SJSA1 (cell line): Measurements from ENCODE around the gene OR4D6. TPM values are rescaled to one million over a fixed set of nuclear protein-coding genes. Genes with fewer than 3 reads are reported as not detected.
"Not testable (repeated sequence)": the region's sequence is repeated elsewhere in the genome, so short reads cannot be mapped to it uniquely, and the experiment has no call there.

Experiments
- DNase-seq, 2 experiments: peaks; one replicate each; pipeline ENCODE4 v3.0.0-alpha.2; 2015 to 2020; ENCODE audit warnings: low spot score in 2 of 2, low read depth in 1 of 2
- H3K27ac ChIP-seq: fragments of 250-450 bp; sonication (Bioruptor Pico); 2 replicates; pipeline ENCODE4 v1.5.1; 2020; ENCODE audit warnings: mild to moderate bottlenecking, moderate library complexity
- H3K27me3 ChIP-seq: fragments of 250-450 bp; sonication (Bioruptor Pico); replicated peaks from 2 replicates; pipeline ENCODE4 v1.5.1; 2020; ENCODE audit warnings: mild to moderate bottlenecking, moderate library complexity
- H3K36me3 ChIP-seq: fragments of 250-450 bp; sonication (Bioruptor Pico); 2 replicates; pipeline ENCODE4 v1.5.1; 2020; ENCODE audit warnings: mild to moderate bottlenecking
- H3K4me1 ChIP-seq: fragments of 250-450 bp; sonication (Bioruptor Pico); replicated peaks from 2 replicates; pipeline ENCODE4 v1.6.1; 2021; ENCODE audit warnings: mild to moderate bottlenecking
- H3K4me3 ChIP-seq: fragments of 250-450 bp; sonication (Bioruptor Pico); 2 replicates; pipeline ENCODE4 v1.5.1; 2020; ENCODE audit warnings: mild to moderate bottlenecking
- H3K9me3 ChIP-seq: fragments of 250-450 bp; sonication (Bioruptor Pico); replicated peaks from 2 replicates; pipeline ENCODE4 v1.5.1; 2020; ENCODE audit warnings: mild to moderate bottlenecking
- total RNA-seq: library from RNA; depleted of rRNA; stranded (reverse); fragments of >200 nt; shearing (Covaris generic); gene quantifications from 2 replicates; pipeline ENCODE4 v1.2.3, GENCODE V29; 2014; rRNA removed

The OR4D6 gene
- total RNA-seq: not detected in 2 replicates

DNA sequence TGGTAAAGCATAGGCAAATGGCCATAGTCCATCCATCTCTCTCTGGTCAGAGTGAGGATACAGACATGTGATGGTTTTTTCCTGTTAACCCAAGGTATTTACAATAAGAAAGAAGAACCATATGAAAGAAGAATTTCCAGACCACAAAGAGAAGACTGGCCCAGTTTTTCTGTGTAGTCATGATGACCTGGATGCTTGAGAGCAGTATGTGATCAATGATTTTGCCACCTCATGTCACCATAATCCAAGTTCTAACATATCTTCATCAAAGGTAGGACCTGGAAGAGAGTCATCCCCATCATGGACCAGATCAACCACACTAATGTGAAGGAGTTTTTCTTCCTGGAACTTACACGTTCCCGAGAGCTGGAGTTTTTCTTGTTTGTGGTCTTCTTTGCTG is at the start of gene OR4D6:
Gene OR4D6, plus strand, starts transcription at position 301 of the 400 bp plus-strand sequence. Its CDS starts 0 bp downstream, at position 301.
- Histone ChIP-seq H3K4me3 (no peak within 1 kb of the TSS), H3K36me3 (no peaks in the 10 kb centered on the region), H3K27me3 (no peaks in the 10 kb centered on the region), H3K9me3 (no peaks in the 10 kb centered on the region; the same call in 1 of the 2 replicates), H3K27ac (no peak within 1 kb of the TSS), H3K4me1 (no peaks in the 10 kb centered on the region)
- DNase-seq: no peak

DNA sequence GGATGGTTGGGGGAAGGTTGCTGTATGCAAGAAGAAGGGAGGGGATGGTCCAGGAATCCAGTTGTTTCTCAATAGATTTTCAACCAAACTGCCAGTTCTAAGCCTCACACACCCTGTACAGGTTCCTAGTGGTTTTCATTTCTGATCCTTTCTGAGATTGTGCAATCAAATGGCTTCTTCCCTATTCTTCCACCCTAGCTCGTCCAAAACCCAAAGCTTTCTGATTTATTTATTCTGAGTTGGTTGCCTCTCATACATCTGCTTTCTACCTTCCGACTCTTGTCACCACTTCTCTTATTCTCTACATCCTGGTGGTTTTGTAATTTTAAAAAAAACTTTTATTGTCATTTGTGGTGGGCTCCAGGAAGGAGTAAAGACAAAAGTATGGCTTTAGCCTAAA is 43.1 kb upstream of the OR4D6 start:
- Histone ChIP-seq H3K4me3 (no peak overlapping the region), H3K9me3 (peaks cover 11% of the 10 kb centered on the region), H3K27me3 (0 out of 2 replicates have a peak, but pooled peaks cover 6% of the 10 kb centered on the region), H3K27ac (no peak overlapping the region), H3K4me1 (no peaks in the 10 kb centered on the region), H3K36me3 (no peaks in the 10 kb centered on the region)
- no peak for DNase-seq

DNA sequence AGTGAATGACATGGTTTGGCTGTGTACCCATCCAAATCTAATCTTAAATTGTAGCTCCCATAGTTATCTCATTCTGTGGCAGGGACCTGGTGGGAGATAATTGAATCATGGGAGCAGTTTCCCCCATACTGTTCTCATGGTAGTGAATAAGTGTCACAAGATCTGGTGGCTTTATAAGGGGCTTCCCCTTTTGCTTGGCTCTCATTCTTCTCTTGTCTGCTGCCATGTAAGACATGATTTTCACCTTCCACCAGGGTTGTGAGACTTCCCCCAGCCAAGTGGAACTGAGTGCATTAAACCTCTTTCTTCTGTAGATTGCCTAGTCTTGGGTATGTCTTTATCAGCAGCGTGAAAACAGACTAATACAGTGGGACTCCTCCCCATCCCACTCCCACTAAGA is 41.6 kb upstream of the OR4D6 start:
- Histone ChIP-seq H3K9me3 (peaks cover 4% of the 10 kb centered on the region; the same call in 1 of the 2 replicates), H3K36me3 (no peaks in the 10 kb centered on the region), H3K27ac (no peak overlapping the region), H3K4me1 (no peaks in the 10 kb centered on the region), H3K27me3 (0 out of 2 replicates have a peak, but pooled peaks cover 6% of the 10 kb centered on the region), H3K4me3 (no peak overlapping the region)
- DNase-seq: no peak

DNA sequence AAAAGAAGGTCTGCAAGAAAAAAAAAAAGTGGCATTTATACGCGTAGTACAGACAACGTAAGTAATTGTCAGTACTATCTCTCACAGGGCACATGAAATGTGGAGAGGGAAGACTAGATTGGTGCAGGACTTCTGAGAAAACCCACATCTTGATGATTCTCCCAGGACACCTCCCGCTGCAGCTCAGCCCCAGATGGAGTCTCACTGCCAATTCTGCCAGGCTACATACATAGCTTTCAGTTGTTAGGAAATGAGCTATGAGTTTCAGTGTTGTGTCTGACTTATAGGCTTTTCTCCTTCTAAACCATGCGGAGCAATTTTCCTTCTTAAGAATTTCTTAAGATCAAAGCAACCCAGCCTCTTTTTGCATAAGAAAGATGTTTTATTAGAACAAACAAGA is 40.1 kb upstream of the OR4D6 start:
- Histone ChIP-seq H3K4me3 (no peak overlapping the region), H3K36me3 (no peaks in the 10 kb centered on the region), H3K27ac (no peak overlapping the region), H3K4me1 (no peaks in the 10 kb centered on the region), H3K9me3 (no peaks in the 10 kb centered on the region), H3K27me3 (0 out of 2 replicates have a peak, but pooled peaks cover 6% of the 10 kb centered on the region)
- no peak for DNase-seq

DNA sequence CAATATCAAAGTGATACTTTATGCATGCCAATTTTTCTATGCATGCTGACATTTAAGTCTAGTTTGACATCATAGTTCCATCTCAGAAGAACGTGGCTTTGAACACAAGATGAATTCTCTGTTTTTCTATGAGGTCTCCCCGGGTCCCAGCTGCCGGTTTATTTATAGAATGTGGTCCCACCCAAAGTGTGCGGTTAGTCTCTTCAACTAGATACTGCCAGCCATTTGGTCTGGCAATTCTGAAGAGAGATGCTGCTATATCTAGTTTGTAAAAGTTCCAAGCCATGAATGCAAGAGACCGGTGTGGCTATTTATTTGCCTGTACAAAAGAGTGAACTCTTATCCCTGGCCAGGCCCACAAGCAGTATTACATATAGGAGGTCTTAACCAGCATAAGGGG is 39.7 kb upstream of the OR4D6 start:
- 0 out of 2 replicates have a peak, but pooled peaks cover 6% of the 10 kb centered on the region for H3K27me3 ChIP-seq
- H3K4me1 ChIP-seq: no peaks in the 10 kb centered on the region
- H3K4me3 ChIP-seq: no peak overlapping the region
- H3K27ac ChIP-seq: no peak overlapping the region
- no peaks in the 10 kb centered on the region for H3K36me3 ChIP-seq
- no peaks in the 10 kb centered on the region for H3K9me3 ChIP-seq
- DNase-seq: no peak

DNA sequence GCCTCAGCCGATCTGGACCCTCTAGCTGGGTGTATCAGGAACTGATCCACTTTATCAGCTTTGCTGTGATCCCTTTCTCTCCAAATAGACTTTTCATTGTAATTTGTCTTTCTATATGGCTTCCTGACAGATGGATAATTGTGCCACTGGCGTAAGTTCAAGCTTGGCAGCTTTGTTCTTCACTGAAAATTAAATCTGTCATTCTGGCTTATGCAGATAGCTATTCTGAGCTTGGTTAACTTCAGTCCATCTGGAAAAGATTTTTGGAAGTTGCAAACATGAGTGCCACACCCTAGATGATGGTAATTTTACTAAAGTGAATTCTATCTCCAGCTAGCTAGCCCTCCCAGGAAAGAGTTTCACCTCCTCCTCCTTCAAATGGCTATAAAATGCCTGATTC is 38.6 kb upstream of the OR4D6 start:
- H3K9me3 ChIP-seq: no peaks in the 10 kb centered on the region
- no peak overlapping the region for H3K4me3 ChIP-seq
- no peak overlapping the region for H3K27ac ChIP-seq
- no peaks in the 10 kb centered on the region for H3K36me3 ChIP-seq
- 0 out of 2 replicates have a peak, but pooled peaks cover 6% of the 10 kb centered on the region for H3K27me3 ChIP-seq
- no peak for DNase-seq
- no peaks in the 10 kb centered on the region for H3K4me1 ChIP-seq

DNA sequence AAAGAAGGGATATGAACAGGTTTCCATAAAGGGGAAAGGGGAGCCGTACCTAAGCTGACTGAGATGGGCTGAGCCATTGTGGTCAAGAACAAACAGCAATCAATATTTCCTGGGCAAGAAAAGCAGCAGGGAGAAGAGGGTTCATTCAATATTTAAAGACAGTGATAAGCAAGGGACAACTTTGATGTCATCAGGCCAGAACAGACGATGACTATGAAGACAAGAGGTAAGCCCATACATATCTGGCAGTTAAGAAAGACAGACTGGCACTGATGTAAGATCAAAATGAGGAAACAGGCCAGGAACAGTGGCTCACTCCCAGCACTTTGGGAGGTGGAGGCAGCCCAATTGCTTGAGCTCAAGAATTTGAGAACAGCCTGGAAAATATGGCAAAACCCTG is 32.9 kb upstream of the OR4D6 start:
- H3K9me3 ChIP-seq: no peaks in the 10 kb centered on the region
- H3K27ac ChIP-seq: no peak overlapping the region
- peaks cover 3% of the 10 kb centered on the region; the same call in 1 of the 2 replicates for H3K27me3 ChIP-seq
- DNase-seq: no peak
- no peaks in the 10 kb centered on the region for H3K36me3 ChIP-seq
- no peaks in the 10 kb centered on the region for H3K4me1 ChIP-seq
- no peak overlapping the region for H3K4me3 ChIP-seq

DNA sequence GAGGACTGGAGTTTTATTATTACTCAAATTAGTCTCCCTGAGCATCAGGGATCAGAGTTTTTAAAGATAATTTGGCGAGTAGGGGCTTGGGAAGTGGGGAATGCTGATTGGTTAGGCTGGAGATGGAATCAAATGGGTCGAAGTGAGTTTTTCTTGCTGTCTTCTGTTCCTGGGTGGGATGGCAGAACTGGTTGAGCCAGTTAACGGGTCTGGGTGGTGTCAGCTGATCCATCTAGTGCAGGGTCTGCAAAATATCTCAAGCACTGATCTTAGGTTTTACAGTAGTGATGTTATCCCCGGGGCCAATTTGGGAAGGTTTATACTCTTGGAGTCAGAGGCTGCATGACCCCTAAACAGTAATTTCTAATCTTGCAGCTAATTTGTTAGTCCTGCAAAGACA is 31.6 kb upstream of the OR4D6 start:
- Histone ChIP-seq H3K9me3 (no peaks in the 10 kb centered on the region), H3K27ac (no peak overlapping the region), H3K36me3 (no peaks in the 10 kb centered on the region), H3K4me3 (no peak overlapping the region), H3K27me3 (peaks cover 3% of the 10 kb centered on the region), H3K4me1 (no peaks in the 10 kb centered on the region)
- no peak for DNase-seq

DNA sequence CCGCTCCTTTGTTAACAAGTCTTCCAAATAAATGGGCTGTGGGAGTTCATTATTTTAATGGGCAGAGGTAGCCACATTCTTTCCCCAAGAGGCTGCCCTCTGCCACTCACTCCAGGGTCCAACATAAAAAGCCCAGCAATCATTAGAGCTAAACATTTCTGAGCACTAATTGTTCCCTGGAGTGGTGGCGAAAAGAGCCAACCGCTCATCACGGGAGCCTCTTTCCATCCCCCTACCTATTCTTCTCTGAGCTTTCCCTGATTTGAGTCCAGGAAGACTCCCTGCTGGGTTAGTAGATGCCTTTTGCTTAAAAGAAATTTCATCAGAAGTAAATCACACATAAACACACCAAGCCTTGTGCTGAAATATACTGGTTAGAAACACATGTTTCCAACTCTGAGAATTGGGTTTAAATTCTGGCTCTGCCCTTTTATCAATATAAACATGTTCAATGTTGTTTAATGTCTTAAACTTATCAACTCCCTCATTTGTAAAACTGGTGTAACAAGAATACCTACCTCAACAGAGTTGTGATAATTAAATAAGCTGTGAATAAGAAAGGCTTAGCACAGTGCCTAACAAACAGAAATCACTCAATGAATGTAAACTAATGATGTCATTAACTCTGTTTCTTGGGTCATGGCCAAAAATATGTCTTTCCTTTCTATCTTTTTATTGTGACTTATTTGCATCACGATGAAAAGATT is 30.2 kb upstream of the OR4D6 start, which contains the start of gene OR5A2:
Gene OR5A2, minus strand, starts transcription at position 53 of the 707 bp plus-strand sequence. CDS start 3,460 bp downstream, outside the sequence.
- Histone ChIP-seq H3K27ac (no peak within 1 kb of the TSS), H3K9me3 (no peaks in the 10 kb centered on the region), H3K36me3 (no peaks in the 10 kb centered on the region), H3K27me3 (peaks cover 3% of the 10 kb centered on the region), H3K4me3 (no peak within 1 kb of the TSS), H3K4me1 (no peaks in the 10 kb centered on the region)
- no peak for DNase-seq

DNA sequence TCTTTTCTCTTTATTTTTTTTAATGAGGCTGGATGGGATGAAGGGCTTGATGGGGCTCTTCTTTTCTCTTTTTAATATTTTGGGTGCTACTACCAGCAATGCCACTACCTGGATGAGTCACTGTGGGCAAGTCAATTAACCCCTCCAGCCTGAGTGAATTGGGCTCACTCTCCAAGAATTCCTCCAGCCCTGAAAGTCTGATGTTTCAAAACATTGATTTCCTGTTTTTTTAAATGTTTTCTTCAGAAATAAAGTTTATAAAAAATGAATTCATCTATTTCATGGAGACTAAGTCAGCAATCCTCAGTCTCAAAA is 29.7 kb upstream of the OR4D6 start:
- H3K9me3 ChIP-seq: no peaks in the 10 kb centered on the region
- H3K36me3 ChIP-seq: no peaks in the 10 kb centered on the region
- peaks cover 3% of the 10 kb centered on the region for H3K27me3 ChIP-seq
- no peak overlapping the region for H3K27ac ChIP-seq
- no peak for DNase-seq
- H3K4me1 ChIP-seq: no peaks in the 10 kb centered on the region
- H3K4me3 ChIP-seq: no peak overlapping the region

DNA sequence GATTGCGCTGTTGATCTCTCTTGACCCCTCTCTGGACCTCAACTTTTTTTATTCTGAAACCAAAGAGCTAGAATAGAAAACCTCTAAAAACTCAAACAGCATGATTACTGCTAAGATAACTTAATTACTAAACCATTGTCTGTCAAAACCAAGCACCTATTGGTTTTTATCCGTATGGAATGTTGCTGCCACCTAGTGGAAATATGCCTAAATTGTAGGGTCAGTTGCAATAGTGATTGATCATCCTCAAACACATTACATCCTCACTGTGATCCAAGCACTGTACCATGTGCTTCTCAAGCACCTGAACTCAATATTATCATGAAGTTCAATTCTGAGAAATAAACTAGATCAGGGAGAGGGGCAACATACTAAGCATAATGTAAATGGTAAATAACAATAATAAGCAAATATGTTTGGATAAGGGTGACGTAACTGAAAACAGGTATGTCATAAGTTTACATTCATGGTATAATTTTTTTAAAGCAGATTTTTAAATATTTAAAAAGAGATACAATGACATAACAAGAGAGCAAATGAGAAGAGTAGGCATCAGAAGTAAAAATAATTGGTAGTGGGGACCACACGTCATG is 26.7 kb upstream of the OR4D6 start:
- H3K36me3 ChIP-seq: no peaks in the 10 kb centered on the region
- no peak overlapping the region for H3K4me3 ChIP-seq
- H3K9me3 ChIP-seq: no peaks in the 10 kb centered on the region
- DNase-seq: peak in 1 of 2 experiments; percentile 41
- no peaks in the 10 kb centered on the region for H3K4me1 ChIP-seq
- no peak overlapping the region for H3K27ac ChIP-seq
- H3K27me3 ChIP-seq: no peaks in the 10 kb centered on the region; the same call in none of the 2 replicates

DNA sequence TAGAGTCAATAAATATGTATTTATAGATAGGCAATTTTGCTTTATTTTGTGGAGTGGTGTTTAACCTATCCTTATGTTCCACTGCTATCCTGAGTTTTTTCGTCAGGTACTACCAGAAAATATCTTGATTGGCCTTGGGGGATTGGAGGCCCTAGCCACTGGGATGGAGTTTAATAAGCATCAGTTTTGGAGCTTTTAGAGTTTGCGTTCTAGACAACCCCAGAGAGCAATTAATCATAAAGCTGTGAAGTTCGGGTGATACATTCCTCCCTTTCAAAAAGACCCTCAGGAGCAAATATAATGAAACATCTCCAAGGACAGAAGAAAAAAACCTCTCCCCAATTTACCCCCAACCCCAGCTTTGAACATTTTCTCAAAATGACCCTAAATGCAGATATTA is 20.6 kb upstream of the OR4D6 start, which contains the start of gene OR5A1:
Gene OR5A1, plus strand, starts transcription at position 301 of the 400 bp plus-strand sequence. CDS start 6,700 bp downstream, outside the sequence.
- Histone ChIP-seq H3K4me1 (no peaks in the 10 kb centered on the region), H3K9me3 (no peaks in the 10 kb centered on the region), H3K4me3 (no peak within 1 kb of the TSS), H3K36me3 (no peaks in the 10 kb centered on the region), H3K27me3 (0 out of 2 replicates have a peak, but pooled peaks cover 4% of the 10 kb centered on the region), H3K27ac (no peak within 1 kb of the TSS)
- DNase-seq: no peak

DNA sequence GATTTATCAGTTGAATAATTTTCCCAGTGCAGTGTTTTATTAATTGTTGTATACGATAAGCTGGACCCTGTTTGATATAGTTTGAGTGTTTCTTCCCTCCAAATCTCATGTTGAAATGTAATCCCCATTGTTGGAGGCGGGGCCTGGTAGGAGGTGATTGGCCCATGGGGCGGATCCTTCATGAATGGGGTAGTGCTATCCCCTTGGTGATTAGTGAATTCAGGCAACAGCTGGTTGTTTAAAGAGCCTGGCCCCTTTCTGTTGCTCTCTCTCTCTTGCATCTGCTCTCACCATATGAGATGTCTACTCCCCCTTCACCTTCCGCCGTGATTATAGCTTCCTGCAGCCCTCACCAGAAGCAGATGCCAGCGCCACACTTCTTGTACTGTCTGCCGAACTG is 19.0 kb upstream of the OR4D6 start:
- Histone ChIP-seq H3K27me3 (0 out of 2 replicates have a peak, but pooled peaks cover 4% of the 10 kb centered on the region), H3K9me3 (no peaks in the 10 kb centered on the region), H3K36me3 (no peaks in the 10 kb centered on the region), H3K27ac (no peak overlapping the region), H3K4me1 (no peaks in the 10 kb centered on the region), H3K4me3 (no peak overlapping the region)
- no peak for DNase-seq

DNA sequence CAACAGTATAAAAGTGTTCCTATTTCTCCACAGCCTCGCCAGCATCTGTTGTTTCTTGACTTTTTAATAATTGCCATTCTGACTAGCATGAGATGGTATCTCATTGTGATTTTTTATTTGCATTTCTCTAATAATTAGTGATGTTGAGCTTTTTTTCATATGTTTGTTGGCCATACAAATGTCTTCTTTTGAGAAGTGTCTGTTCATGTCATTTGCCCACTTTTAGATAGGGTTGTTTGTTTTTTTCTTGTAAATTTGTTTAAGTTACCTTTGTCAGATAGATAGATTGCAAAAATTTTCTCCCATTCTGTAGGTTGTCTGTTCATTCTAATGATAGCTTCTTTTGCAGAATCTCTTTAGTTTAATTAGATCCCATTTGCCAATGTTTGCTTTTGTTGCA is 11.1 kb upstream of the OR4D6 start:
- DNase-seq, H3K36me3 ChIP-seq, H3K4me3 ChIP-seq, H3K9me3 ChIP-seq, H3K27me3 ChIP-seq, H3K4me1 ChIP-seq, H3K27ac ChIP-seq: not testable (repeated sequence)
